ENCODE data around the gene KRT6B.

GRCh38 chr12:52435659-52435999 lies 16.3 kb downstream of the KRT6B start:
- no peak for TF ChIP-seq CTCF (IDR thresholded peaks at IDR 0.05 in 2 of 3, conservative IDR thresholded peaks at IDR 0.05 in 1 of 3; ENCODE audit: borderline replicate concordance in 1 of 3, insufficient read depth in 1 of 3, low read depth in 2 of 3, low read length in 2 of 3)
- TF ChIP-seq POLR2A (IDR thresholded peaks at IDR 0.05; ENCODE audit: borderline replicate concordance, extremely low read depth, insufficient read depth, insufficient read length): no peak
- TF ChIP-seq EZH2 (IDR thresholded peaks at IDR 0.05): no peak
- TF ChIP-seq ZNF274 (IDR thresholded peaks at IDR 0.05; ENCODE audit: low read depth, low read length): no peak
- no peak for TF ChIP-seq MAX (IDR thresholded peaks at IDR 0.05)
